ENCODE data around the gene PLEKHM2.

Gene PLEKHM2

GRCh38 chr1:15761366-15762128, 77.4 kb downstream of the PLEKHM2 start:
- no peak for DNase-seq

- peak; percentile 88 for DNase-seq
Observed at GRCh38 chr1:15762546-15762945, 78.4 kb downstream of the PLEKHM2 start.

DNA sequence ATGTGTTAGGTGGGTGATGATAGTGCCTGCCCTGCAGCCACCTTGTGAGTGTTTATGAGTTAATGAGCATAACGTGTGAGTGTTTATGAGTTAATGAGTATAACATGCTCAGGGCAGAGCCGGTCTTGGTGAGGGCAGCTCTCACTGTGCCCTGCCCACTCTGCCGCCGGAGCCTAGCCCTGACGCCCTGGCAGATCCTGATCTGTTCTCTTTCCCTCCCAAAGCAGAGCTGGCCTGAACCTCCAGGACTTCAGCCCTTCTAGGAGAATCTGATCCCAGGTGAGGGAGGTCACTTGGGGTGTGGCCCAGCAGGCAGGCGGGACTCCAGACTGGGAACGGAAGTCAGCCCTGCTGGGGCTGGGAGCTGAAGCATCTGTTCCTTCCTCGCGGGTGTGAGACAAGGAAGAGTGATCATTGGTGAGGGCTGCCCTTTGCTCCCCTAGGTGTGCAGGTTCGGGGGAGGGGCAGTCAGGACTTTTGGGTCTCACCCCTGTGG, 80.2 kb downstream of the PLEKHM2 start:
- no peak for DNase-seq

- DNase-seq, result no peak
Observed at GRCh38 chr1:15764890-15765289, 80.8 kb downstream of the PLEKHM2 start.

GRCh38 chr1:15765495-15766194, 81.5 kb downstream of the PLEKHM2 start:
- DNase-seq, result peak; percentile 83

- no peak for DNase-seq
Observed at GRCh38 chr1:15767941-15768340, 83.8 kb downstream of the PLEKHM2 start.

GRCh38 chr1:15768388-15768787, 84.3 kb downstream of the PLEKHM2 start:
- DNase-seq, result no peak

DNA sequence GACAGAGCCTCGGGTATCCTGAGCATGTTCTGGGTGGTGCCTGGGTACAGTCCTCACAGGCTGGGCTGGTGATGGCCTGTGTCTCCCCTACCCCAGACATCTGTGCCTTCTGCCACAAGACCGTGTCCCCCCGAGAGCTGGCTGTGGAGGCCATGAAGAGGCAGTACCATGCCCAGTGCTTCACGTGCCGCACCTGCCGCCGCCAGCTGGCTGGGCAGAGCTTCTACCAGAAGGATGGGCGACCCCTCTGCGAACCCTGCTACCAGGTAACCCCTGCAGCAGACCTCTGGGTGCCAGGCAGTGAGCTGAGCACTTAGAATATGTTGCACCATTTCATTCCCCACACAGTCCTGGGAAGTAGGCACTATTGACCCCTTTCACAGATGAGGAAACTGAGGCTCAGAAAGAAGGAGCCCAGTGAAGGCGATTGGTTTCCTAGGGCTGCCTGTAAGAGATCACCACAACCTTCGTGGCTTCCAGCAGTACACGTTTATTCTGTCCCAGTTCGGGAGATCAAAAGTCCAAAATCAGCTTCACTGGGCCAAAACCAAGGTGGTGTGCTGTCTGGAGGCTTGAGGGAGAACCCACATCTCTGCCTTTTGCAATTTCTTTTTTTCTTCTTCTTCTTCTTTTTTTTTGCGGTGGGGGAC, 86.3 kb downstream of the PLEKHM2 start:
- DNase-seq, result no peak

DNA sequence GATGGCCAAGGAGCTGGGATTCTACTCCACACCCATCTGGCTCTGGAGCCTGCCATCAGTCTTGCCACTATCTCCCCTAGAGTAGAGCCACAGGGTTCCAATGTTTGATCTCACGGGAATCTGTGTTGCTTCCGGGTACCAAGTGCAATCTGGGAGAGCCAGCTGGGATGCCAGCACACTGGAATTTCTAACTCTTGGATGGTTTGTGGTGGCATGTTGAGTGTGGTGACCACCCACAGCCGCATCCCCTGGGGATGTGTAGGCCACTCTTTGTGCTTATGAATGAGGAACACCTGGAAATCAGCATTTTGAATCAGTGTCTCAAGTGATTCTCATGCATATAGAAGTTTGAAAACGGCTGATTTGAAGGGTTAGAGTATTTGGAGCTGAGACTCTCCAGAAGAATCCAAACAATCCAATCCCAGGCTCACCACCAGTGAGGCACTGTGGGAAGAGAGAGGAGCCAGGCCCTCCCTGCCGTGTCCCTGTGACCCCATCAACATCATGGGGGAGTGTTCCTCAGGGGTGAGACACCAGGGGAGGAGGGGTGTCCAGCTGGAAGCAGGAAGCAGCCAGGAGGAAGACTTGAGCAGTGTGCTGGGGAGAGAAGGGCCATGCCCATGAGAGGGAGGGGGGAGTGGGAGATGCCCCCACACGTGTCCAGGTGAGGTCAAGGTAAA, 87.9 kb downstream of the PLEKHM2 start:
- peak; percentile 21 for DNase-seq

DNA sequence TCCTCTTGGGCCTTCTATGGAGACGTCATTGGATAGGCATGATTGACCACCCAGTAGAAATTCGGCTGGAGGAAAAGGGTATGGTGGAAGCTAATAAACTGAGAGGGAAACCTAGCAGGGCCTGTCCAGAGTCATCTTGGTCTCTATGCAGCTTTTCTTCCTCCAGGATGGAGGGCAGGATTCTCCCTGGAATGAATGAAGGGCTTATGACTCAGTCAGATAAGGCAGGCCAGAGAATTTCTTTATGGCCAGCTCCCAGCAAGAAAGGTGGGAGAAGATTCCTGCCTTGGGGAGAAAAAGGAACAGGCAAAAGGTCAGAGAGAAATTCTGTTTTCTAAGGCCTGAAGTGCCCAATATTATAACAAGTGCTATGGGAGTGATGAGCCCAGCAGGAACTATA, 91.6 kb downstream of the PLEKHM2 start:
- peak; percentile 90 for DNase-seq

DNA sequence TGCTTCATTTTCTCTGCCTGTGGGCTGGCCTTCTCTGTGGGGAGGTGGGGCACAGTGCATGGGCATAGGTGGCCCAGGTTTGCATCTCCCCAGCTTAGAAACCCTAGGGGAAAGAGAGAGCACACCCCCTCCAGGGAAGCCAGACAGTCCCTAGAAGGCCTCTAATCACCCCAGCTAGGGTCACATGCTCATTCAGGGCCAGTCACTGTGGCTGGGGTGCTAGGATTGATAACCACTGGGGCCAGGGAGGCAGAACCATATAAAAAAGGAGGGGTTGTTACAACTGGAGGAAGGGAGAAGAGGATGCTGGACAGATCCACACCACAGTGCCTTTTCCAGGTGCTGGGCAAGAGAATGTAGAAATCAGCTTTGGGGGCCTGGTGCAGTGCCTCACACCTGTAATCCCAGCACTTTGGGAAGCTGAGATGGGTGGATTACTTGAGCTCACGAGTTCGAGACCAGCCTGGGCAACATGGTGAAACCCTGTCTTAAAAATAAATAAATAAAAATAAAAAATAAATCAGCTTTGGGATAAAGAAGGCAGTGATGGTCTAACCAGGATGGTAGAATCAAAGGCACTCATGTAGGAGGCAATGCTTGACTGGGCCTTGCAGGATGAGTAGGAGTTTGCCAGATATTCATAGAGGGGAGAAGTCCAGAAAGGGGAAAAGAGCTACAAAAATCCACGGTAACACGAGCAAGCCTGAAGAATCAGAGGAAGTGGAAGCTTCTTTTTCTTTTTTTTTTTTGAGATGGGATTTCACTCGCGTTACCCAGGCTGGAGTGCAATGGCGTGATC, 94.0 kb downstream of the PLEKHM2 start:
- no peak for DNase-seq
